Liver (tissue), 9 donors: ENCODE results near the gene MAP2K3. TPM values are rescaled to one million over a fixed set of nuclear protein-coding genes. Genes with fewer than 3 reads are reported as not detected.

ENCODE experiments used
- DNase-seq: peaks from one replicate; pipeline ENCODE4 v3.0.0-alpha.2; 2017; ENCODE audit warnings: low spot score
- H3K27ac ChIP-seq, 2 donors: one replicate each; pipeline ENCODE4 v1.7.0; 2013; ENCODE audit warnings: inconsistent platforms in 2 of 2, low read length in 2 of 2, control low read depth in 1 of 2, low read depth in 1 of 2, mild to moderate bottlenecking in 1 of 2
- H3K27me3 ChIP-seq, 4 donors: one replicate each; pipeline versions ENCODE4 v1.6.1 to v1.7.0; 2013; ENCODE audit warnings: low read length in 3 of 4, inconsistent platforms in 1 of 4, mild to moderate bottlenecking in 1 of 4, moderate library complexity in 1 of 4; ENCODE audit not compliant: control insufficient read depth in 4 of 4, insufficient read depth in 4 of 4
- H3K36me3 ChIP-seq, 4 donors: one replicate each; pipeline versions ENCODE4 v1.6.1 to v1.7.0; 2013; ENCODE audit warnings: low read length in 3 of 4, mild to moderate bottlenecking in 3 of 4, low read depth in 1 of 4, moderate library complexity in 1 of 4; ENCODE audit not compliant: control insufficient read depth in 4 of 4, insufficient read depth in 3 of 4
- H3K4me1 ChIP-seq, 4 donors: one replicate each; pipeline versions ENCODE4 v1.6.1 to v1.7.0; 2013; ENCODE audit warnings: low read length in 3 of 4, mild to moderate bottlenecking in 3 of 4, moderate library complexity in 1 of 4; ENCODE audit not compliant: control insufficient read depth in 4 of 4, insufficient read depth in 4 of 4
- H3K4me3 ChIP-seq, 3 donors: one replicate each; pipeline versions ENCODE4 v1.6.1 to v1.7.0; 2013; ENCODE audit warnings: low read length in 3 of 3, control low read depth in 1 of 3, low read depth in 1 of 3, mild to moderate bottlenecking in 1 of 3
- H3K9ac ChIP-seq, 2 donors: one replicate each; pipeline ENCODE4 v1.7.0; 2013; ENCODE audit warnings: low read length in 2 of 2, mild to moderate bottlenecking in 2 of 2, moderate library complexity in 2 of 2, control low read depth in 1 of 2, low read depth in 1 of 2
- H3K9me3 ChIP-seq, 4 donors: one replicate each; pipeline versions ENCODE4 v1.6.1 to v1.7.0; 2013; ENCODE audit warnings: low read length in 3 of 4; ENCODE audit not compliant: control insufficient read depth in 4 of 4
- EGR1 ChIP-seq, 2 donors: IDR thresholded peaks; 2 replicates each; pipeline ENCODE4 v1.6.1; 2016 to 2018; ENCODE audit warnings: antibody characterized with exemption in 2 of 2, low read depth in 2 of 2
- FOXA2 ChIP-seq: IDR thresholded peaks from 2 replicates; pipeline ENCODE4 v1.6.1; 2016; ENCODE audit warnings: antibody characterized with exemption
- GABPA ChIP-seq, 2 donors: IDR thresholded peaks in 1 of 2; conservative IDR thresholded peaks in 1 of 2; 2 replicates each; pipeline ENCODE4 v1.6.1; 2016; ENCODE audit warnings: antibody characterized with exemption in 2 of 2, mild to moderate bottlenecking in 1 of 2, moderate library complexity in 1 of 2
- HNF4A ChIP-seq, 2 donors: conservative IDR thresholded peaks; 2 replicates each; pipeline ENCODE4 v1.6.1; 2016; ENCODE audit warnings: antibody characterized with exemption in 2 of 2, mild to moderate bottlenecking in 2 of 2
- HNF4G ChIP-seq: IDR thresholded peaks from 2 replicates; pipeline ENCODE4 v1.6.1; 2016; ENCODE audit warnings: antibody characterized with exemption
- NR2F2 ChIP-seq: IDR thresholded peaks from 2 replicates; pipeline ENCODE4 v1.6.1; 2016; ENCODE audit warnings: antibody characterized with exemption
- SP1 ChIP-seq: IDR thresholded peaks from 2 replicates; pipeline ENCODE4 v1.6.1; 2018; ENCODE audit warnings: antibody characterized with exemption, mild to moderate bottlenecking
- TAF1 ChIP-seq: conservative IDR thresholded peaks from 2 replicates; pipeline ENCODE4 v1.6.1; 2016; ENCODE audit warnings: antibody characterized with exemption, mild to moderate bottlenecking
- WGBS: extraction: QIAGEN DNeasy Blood & Tissue Kit; methylation state at CpG from one replicate; pipeline ENCODE4 v1.1.7; 2013; 5-methylcytosine and 5-hydroxymethylcytosine counted together
- polyA plus RNA-seq, 2 donors: library from polyadenylated mRNA; stranded (reverse) in 1 of 2; unstranded in 1 of 2; fragments of 200-250 nt in 1 of 2; fragments of >200 nt in 1 of 2; fragmentation: Nextera tagmentation in 1 of 2; extraction: Ambion mirVana in 1 of 2; gene quantifications; one replicate each; pipeline versions ENCODE4 v1.2.1 to v1.2.3, GENCODE V29; 2013 to 2015
- total RNA-seq, 2 donors: library from RNA; depleted of rRNA; stranded (reverse); fragments of >200 nt; gene quantifications; one replicate each; pipeline ENCODE4 v1.2.3, GENCODE V29; 2014
- TF ChIP-seq, protein P1 (sequence below): IDR thresholded peaks from 2 replicates; pipeline ENCODE4 v1.6.1; 2016; ENCODE audit warnings: antibody characterized with exemption, mild to moderate bottlenecking
- TF ChIP-seq, protein P2 (sequence below): IDR thresholded peaks from 2 replicates; pipeline ENCODE4 v1.6.1; 2016; ENCODE audit warnings: antibody characterized with exemption
- TF ChIP-seq, protein P3 (sequence below): fragments of 150-350 bp; IDR thresholded peaks from 2 replicates; pipeline ENCODE4 v1.5.1; 2017; ENCODE audit warnings: improper control_type of control experiment, low read depth, low read length; ENCODE audit not compliant: missing input control
- TF ChIP-seq, protein P4 (sequence below): IDR thresholded peaks from 2 replicates; pipeline ENCODE4 v1.6.1; 2016; ENCODE audit warnings: antibody characterized with exemption
- donor health status: healthy.
- donor health status: healthy.
- donor health status: healthy.
- donor health status: healthy.
- donor health status: healthy.

The MAP2K3 gene
- total and polyA plus RNA-seq, 4 donors, result 21.6 to 88.4 (median 30.5) TPM

DNA sequence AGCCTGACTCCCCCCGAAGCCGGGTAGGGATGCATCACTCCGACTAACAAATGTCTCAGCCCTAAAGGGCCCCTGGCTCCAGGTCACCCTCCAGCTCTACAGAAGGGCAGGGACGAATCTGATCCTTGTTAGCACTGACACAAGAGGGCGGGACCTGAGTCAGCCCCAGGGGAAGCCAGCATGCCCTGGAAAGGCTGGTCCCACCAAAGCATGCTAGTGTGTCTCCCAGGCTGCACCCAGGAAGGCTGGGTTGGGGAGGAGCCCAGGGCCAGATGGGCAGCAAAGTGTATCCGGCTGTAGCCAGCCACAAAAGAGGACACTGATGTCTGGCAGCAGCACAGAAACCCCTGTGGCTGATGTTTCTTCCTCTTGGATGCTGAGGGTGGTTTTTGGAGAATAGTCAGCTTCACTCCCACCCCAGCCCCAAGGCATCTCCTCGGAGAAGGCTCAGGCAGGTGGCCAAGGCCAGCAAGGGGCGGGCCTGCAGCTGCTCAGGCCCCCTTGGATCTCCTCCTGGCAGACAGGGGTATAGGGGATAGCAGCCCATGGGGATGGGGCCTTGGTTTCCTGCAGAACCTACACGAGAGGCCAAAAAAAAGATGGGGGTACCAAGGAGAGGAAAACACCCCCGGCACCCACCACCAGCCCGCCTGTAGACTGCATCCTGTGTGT lies 42.3 kb upstream of the MAP2K3 start:
- DNase-seq, result no peak
- 86% methylated on average over 11 of the region's 11 CpGs for WGBS
- Histone ChIP-seq H3K9ac (no peak overlapping the region), H3K27me3 (no peaks in the 10 kb centered on the region), H3K27ac (no peak overlapping the region), H3K4me1 (peaks cover 0 to 5% (median 2%) of the 10 kb centered on the region in 4 donors), H3K9me3 (no peaks in the 10 kb centered on the region), H3K36me3 (peaks cover 0 to 5% (median 0%) of the 10 kb centered on the region in 4 donors), H3K4me3 (no peak overlapping the region)
- TF ChIP-seq, protein P1, sequence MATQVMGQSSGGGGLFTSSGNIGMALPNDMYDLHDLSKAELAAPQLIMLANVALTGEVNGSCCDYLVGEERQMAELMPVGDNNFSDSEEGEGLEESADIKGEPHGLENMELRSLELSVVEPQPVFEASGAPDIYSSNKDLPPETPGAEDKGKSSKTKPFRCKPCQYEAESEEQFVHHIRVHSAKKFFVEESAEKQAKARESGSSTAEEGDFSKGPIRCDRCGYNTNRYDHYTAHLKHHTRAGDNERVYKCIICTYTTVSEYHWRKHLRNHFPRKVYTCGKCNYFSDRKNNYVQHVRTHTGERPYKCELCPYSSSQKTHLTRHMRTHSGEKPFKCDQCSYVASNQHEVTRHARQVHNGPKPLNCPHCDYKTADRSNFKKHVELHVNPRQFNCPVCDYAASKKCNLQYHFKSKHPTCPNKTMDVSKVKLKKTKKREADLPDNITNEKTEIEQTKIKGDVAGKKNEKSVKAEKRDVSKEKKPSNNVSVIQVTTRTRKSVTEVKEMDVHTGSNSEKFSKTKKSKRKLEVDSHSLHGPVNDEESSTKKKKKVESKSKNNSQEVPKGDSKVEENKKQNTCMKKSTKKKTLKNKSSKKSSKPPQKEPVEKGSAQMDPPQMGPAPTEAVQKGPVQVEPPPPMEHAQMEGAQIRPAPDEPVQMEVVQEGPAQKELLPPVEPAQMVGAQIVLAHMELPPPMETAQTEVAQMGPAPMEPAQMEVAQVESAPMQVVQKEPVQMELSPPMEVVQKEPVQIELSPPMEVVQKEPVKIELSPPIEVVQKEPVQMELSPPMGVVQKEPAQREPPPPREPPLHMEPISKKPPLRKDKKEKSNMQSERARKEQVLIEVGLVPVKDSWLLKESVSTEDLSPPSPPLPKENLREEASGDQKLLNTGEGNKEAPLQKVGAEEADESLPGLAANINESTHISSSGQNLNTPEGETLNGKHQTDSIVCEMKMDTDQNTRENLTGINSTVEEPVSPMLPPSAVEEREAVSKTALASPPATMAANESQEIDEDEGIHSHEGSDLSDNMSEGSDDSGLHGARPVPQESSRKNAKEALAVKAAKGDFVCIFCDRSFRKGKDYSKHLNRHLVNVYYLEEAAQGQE, result no peak
- TF ChIP-seq EGR1 (IDR thresholded peaks at IDR 0.05; ENCODE audit: low read depth in 2 of 2), result no peak
- TF ChIP-seq FOXA2, result no peak
- TF ChIP-seq TAF1, result no peak
- no peak for TF ChIP-seq SP1
- TF ChIP-seq GABPA (IDR thresholded peaks at IDR 0.05 in 1 of 2, conservative IDR thresholded peaks at IDR 0.05 in 1 of 2), result no peak
- TF ChIP-seq, protein P2, sequence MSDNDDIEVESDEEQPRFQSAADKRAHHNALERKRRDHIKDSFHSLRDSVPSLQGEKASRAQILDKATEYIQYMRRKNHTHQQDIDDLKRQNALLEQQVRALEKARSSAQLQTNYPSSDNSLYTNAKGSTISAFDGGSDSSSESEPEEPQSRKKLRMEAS, result no peak
- no peak for TF ChIP-seq HNF4G
- TF ChIP-seq, protein P3, sequence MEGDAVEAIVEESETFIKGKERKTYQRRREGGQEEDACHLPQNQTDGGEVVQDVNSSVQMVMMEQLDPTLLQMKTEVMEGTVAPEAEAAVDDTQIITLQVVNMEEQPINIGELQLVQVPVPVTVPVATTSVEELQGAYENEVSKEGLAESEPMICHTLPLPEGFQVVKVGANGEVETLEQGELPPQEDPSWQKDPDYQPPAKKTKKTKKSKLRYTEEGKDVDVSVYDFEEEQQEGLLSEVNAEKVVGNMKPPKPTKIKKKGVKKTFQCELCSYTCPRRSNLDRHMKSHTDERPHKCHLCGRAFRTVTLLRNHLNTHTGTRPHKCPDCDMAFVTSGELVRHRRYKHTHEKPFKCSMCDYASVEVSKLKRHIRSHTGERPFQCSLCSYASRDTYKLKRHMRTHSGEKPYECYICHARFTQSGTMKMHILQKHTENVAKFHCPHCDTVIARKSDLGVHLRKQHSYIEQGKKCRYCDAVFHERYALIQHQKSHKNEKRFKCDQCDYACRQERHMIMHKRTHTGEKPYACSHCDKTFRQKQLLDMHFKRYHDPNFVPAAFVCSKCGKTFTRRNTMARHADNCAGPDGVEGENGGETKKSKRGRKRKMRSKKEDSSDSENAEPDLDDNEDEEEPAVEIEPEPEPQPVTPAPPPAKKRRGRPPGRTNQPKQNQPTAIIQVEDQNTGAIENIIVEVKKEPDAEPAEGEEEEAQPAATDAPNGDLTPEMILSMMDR, result no peak
- TF ChIP-seq NR2F2, result no peak

DNA sequence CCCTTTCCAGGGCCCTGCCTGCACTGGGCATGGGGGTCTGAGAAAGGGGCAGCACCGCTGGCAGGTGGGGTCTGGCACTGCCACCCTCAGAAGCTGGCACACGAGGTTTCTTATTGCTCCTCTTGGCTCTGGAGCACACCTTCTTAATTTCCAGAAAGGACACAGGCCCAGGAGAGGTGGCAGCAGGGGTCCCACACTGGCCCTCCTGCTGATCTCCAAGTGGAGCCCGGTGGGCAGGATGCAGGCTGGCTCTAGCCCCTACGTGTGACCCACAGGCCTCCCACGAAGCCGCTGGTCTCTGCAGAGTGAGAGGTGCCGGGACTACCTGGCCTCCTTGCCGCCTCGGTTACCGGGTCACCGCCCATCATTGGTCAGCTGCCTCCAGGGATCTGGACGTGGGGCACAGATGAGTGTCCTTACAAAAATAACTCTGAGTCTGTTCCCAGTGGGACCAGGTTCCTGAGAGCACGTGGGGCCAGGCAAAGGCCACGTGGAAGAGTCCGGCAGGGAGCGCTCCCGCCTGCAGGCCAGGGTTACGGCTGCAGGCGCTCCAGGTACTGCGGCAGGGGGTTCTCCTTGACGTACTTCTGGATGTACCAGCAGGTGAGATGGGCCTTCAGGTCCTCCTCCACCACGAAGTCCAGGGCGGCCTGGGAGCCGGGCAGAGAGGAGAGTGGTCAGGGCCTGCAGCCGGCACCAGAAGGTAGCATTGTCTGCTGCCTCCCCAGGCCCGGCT lies 41.6 kb upstream of the MAP2K3 start:
- Histone ChIP-seq H3K36me3 (peaks cover 0 to 5% (median 0%) of the 10 kb centered on the region in 4 donors), H3K9ac (no peak overlapping the region)

More for the DNA sequence above, 41.6 kb upstream of the MAP2K3 start:
- Histone ChIP-seq H3K27ac (no peak overlapping the region), H3K27me3 (no peaks in the 10 kb centered on the region), H3K4me3 (no peak overlapping the region), H3K4me1 (peaks cover 0 to 5% (median 2%) of the 10 kb centered on the region in 4 donors), H3K9me3 (no peaks in the 10 kb centered on the region)
- TF ChIP-seq, protein P4, sequence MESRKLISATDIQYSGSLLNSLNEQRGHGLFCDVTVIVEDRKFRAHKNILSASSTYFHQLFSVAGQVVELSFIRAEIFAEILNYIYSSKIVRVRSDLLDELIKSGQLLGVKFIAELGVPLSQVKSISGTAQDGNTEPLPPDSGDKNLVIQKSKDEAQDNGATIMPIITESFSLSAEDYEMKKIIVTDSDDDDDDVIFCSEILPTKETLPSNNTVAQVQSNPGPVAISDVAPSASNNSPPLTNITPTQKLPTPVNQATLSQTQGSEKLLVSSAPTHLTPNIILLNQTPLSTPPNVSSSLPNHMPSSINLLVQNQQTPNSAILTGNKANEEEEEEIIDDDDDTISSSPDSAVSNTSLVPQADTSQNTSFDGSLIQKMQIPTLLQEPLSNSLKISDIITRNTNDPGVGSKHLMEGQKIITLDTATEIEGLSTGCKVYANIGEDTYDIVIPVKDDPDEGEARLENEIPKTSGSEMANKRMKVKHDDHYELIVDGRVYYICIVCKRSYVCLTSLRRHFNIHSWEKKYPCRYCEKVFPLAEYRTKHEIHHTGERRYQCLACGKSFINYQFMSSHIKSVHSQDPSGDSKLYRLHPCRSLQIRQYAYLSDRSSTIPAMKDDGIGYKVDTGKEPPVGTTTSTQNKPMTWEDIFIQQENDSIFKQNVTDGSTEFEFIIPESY, result no peak
- TF ChIP-seq, protein P2, result no peak
- TF ChIP-seq HNF4G, result no peak
- TF ChIP-seq SP1, result no peak
- TF ChIP-seq GABPA (IDR thresholded peaks at IDR 0.05 in 1 of 2, conservative IDR thresholded peaks at IDR 0.05 in 1 of 2), result no peak
- no peak for TF ChIP-seq HNF4A (conservative IDR thresholded peaks at IDR 0.05)
- TF ChIP-seq, protein P1, result no peak
- 91% methylated on average over 26 of the region's 26 CpGs for WGBS
- no peak for DNase-seq
